ENCODE data around the gene CAPN15.

- TF ChIP-seq CTCF (IDR thresholded peaks at IDR 0.05) = no peak
- no peak for TF ChIP-seq POLR2A (IDR thresholded peaks at IDR 0.05)
Measured at GRCh38 chr16:535446-536405, 8.2 kb downstream of the CAPN15 start.

Data from suprapubic skin (tissue), 3 donors.